Memory B cell (primary cell): ENCODE data around the gene TRIM14.
A peak's percentile ranks its signal among the peaks of the same experiment; 100 is the strongest.
"Not testable (repeated sequence)": the region's sequence is repeated elsewhere in the genome, so short reads cannot be mapped to it uniquely, and the experiment has no call there.

ENCODE experiments used
- ATAC-seq: fragments of 150-1000 bp; cut with Tn5 transposase; 2 replicates; pipeline ENCODE4 v1.10.0; 2021; ENCODE audit warnings: low read depth, mild to moderate bottlenecking, moderate library complexity
- DNase-seq, 2 donors: peaks; one replicate each; pipeline ENCODE4 v3.0.0; 2022; ENCODE audit warnings: low spot score in 2 of 2
- H3K27ac Mint-ChIP-seq: one replicate; pipeline ENCODE4 v1.8.0; 2022; ENCODE audit warnings: mild to moderate bottlenecking, moderate library complexity, mixed read lengths
- H3K27me3 Mint-ChIP-seq: one replicate; pipeline ENCODE4 v1.8.0; 2022; ENCODE audit warnings: mixed read lengths
- H3K36me3 Mint-ChIP-seq: one replicate; pipeline ENCODE4 v1.8.0; 2022; ENCODE audit warnings: mild to moderate bottlenecking, mixed read lengths
- H3K4me1 Mint-ChIP-seq: one replicate; pipeline ENCODE4 v1.8.0; 2022; ENCODE audit warnings: mixed read lengths
- H3K4me3 Mint-ChIP-seq: one replicate; pipeline ENCODE4 v1.8.0; 2022; ENCODE audit warnings: mild to moderate bottlenecking, moderate library complexity, mixed read lengths
- H3K9me3 Mint-ChIP-seq: one replicate; pipeline ENCODE4 v1.8.0; 2022; ENCODE audit warnings: mixed read lengths

The TRIM14 gene

DNA sequence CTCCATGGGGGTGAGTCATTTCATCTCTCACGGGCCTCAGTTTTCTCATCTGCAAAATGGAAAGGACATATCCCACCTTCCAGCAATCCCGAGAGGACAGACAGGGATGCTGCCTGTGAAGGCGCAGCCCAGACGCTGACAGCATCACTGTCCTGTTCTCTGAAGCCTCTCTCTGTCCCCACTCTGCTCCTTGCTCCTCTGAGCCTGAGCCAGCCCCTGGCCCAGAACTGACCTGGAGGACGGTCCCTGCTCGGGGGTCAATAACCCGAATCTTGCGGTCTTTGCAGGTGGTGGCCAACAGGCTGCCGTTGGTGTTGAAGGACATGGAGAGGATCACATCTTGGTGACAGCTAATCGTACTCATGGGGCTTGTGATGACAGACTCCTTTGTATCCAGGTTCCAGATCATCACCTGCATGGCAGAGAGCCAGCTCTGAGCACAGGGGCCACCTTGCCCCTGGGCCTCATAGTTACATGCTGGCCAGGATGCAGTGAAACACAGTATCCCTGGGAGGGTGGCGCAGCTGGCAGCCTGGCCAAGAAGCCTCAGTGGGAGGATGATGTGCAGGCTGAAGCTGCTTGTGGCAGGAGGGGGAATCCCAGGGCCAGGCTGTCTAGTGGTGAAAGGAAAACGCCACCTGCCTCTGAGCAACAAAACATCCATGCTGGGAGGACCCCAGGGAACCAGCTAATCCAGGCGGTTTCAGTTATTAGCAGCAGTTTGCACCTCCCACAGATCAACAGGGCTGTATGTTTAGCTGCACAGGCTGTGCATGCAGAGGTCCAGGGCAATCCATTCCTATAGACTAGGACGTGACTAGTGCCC is 14.0 kb upstream of the TRIM14 start:
- peaks cover 2% of the 10 kb centered on the region for H3K36me3 Mint-ChIP-seq
- peaks cover 19% of the 10 kb centered on the region for H3K4me1 Mint-ChIP-seq
- ATAC-seq (no peak), DNase-seq (no peak)
- no peaks in the 10 kb centered on the region for H3K27me3 Mint-ChIP-seq
- no peak overlapping the region for H3K4me3 Mint-ChIP-seq
- H3K9me3 Mint-ChIP-seq: no peaks in the 10 kb centered on the region
- H3K27ac Mint-ChIP-seq: no peak overlapping the region

- H3K9me3 Mint-ChIP-seq: no peaks in the 10 kb centered on the region
- no peaks in the 10 kb centered on the region for H3K27me3 Mint-ChIP-seq
- H3K36me3 Mint-ChIP-seq: peaks cover 2% of the 10 kb centered on the region
- H3K4me1 Mint-ChIP-seq: peaks cover 19% of the 10 kb centered on the region
- peak overlapping the region; percentile 56 for H3K27ac Mint-ChIP-seq
- no peak for DNase-seq
- no peak overlapping the region for H3K4me3 Mint-ChIP-seq
- no peak for ATAC-seq
These were observed 13.1 kb upstream of the TRIM14 start for GRCh38 chr9:98132158-98132557.

GRCh38 chr9:98130576-98131228 is 11.7 kb upstream of the TRIM14 start:
- Mint-ChIP-seq H3K27ac (peak overlapping the region; percentile 75), H3K27me3 (no peaks in the 10 kb centered on the region), H3K36me3 (peaks cover 2% of the 10 kb centered on the region)

GRCh38 chr9:98130060-98130459 is 11.0 kb upstream of the TRIM14 start:
- peaks cover 19% of the 10 kb centered on the region for H3K4me1 Mint-ChIP-seq
- H3K9me3 Mint-ChIP-seq, H3K4me3 Mint-ChIP-seq, H3K27me3 Mint-ChIP-seq, ATAC-seq, H3K36me3 Mint-ChIP-seq, DNase-seq: not testable (repeated sequence)
- peak overlapping the region; percentile 75 for H3K27ac Mint-ChIP-seq

More at GRCh38 chr9:98130576-98131228, 11.7 kb upstream of the TRIM14 start:
- Mint-ChIP-seq H3K4me1 (peaks cover 19% of the 10 kb centered on the region), H3K4me3 (no peak overlapping the region), H3K9me3 (no peaks in the 10 kb centered on the region)
- DNase-seq (no peak), ATAC-seq (no peak)

- DNase-seq: peak; percentile 49 to 51
- no peaks in the 10 kb centered on the region for H3K9me3 Mint-ChIP-seq
- peaks cover 2% of the 10 kb centered on the region for H3K36me3 Mint-ChIP-seq
- H3K27ac Mint-ChIP-seq: peak overlapping the region; percentile 75
- H3K4me3 Mint-ChIP-seq: peak overlapping the region; percentile 21
- ATAC-seq: peak; percentile 97
- no peaks in the 10 kb centered on the region for H3K27me3 Mint-ChIP-seq
- peaks cover 19% of the 10 kb centered on the region for H3K4me1 Mint-ChIP-seq
These were observed 10.4 kb upstream of the TRIM14 start for GRCh38 chr9:98129451-98129881.

DNA sequence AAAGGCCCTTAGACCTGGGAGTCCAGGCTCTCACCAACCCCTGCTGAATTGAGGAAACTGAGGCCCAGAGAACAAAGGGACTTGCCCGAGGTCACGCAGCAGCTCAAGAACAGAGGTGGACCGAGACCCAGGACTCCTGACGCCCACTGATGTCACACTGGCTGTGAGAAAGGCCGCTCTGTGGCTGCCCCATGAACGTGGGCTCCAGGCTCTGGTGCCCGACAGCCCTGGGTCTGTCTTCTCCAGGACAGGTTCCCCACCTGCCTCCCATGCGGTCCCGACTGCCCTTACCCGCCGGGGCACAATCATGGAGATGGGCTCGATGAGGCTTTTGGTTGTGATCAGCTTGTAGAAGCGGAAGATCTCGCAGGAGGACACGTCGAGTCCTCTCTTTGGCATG is 9.3 kb upstream of the TRIM14 start:
- no peak overlapping the region for H3K4me3 Mint-ChIP-seq

DNA sequence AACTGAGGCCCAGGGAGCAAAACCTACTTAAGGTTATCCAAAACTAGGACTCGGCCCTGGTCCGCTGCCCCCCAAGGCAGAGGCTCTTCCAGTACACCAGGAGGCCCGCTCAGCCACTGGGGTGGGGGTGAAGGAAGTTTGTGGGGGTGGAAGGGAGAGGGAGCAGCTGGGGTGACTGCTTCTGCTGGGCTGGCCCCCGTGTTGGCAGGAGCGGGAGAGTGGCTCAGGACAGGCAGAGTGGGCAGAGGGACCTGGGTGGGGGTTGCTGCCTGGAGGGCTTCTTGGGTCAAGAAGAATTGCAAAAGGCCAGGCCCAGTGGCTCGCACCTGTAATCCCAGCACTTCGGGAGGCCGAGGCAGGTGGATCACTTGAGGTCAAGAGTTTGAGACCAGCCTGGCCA is 8.2 kb upstream of the TRIM14 start:
- Mint-ChIP-seq H3K36me3 (no peaks in the 10 kb centered on the region), H3K4me3 (no peak overlapping the region), H3K9me3 (no peaks in the 10 kb centered on the region), H3K27me3 (no peaks in the 10 kb centered on the region), H3K27ac (no peak overlapping the region), H3K4me1 (peaks cover 12% of the 10 kb centered on the region)
- ATAC-seq (no peak), DNase-seq (no peak)

More for the DNA sequence above, 9.3 kb upstream of the TRIM14 start:
- no peak for DNase-seq
- Mint-ChIP-seq H3K36me3 (no peaks in the 10 kb centered on the region), H3K4me1 (peaks cover 17% of the 10 kb centered on the region), H3K9me3 (no peaks in the 10 kb centered on the region), H3K27ac (no peak overlapping the region), H3K27me3 (no peaks in the 10 kb centered on the region)
- no peak for ATAC-seq

DNA sequence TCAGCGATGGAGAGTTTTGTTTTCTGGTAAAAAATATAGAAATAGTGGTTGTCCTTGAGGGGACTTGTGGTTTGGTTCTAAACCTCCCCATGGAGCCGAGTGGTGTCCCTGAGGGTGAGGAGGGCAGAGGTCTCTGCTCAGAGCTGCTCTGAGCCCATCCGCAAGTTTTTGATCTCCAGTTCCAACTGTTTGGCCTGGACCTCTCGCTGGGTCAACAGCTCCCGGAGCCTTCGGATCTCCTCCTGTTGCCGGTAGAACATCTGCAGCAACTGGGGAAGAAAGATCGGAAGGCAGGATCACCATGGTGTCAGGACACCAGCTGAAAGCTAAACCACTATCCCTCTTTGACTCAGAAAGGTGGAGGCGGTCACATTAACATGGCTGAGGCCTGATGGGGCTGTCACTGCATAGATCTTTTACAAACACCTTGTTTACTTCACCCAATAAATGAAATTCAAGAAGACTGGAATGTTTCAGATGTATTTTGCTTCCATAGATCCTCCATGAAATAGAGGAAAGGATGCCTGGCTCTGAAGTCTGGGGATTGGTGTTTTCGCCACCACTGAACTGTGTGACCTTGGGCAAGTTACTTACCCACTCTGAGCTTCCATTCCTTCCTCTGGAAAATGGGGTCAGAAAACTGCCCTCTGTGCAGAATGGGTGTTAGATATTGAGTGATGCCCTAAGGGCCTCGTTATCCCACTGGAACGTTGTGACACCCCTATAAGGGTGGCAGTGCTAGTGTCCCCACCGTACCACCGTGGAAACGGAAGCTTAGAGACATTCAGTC is 5.8 kb upstream of the TRIM14 start:
- peaks cover 22% of the 10 kb centered on the region for H3K4me1 Mint-ChIP-seq

DNA sequence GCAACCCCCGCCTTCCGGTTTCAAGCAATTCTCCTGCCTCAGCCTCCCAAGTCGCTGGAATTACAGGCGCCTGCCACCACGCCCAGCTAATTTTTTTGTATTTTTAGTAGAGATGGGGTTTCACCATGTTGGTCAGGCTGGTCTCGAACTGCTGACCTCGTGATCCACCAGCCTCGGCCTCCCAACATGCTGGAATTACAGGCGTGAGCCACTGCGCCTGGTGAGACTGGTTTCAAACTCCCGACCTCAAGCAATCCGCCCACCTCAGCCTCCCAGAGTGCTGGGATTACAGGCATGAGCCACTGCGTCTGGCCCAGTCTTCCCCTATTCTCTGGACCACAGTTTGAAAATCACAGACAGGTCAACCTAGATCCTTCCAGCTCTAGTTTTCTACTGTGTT is 5.1 kb upstream of the TRIM14 start:
- H3K27ac Mint-ChIP-seq, ATAC-seq: not testable (repeated sequence)

More for the DNA sequence above, 5.8 kb upstream of the TRIM14 start:
- Mint-ChIP-seq H3K36me3 (no peaks in the 10 kb centered on the region), H3K9me3 (no peaks in the 10 kb centered on the region), H3K4me3 (no peak overlapping the region), H3K27ac (no peak overlapping the region), H3K27me3 (no peaks in the 10 kb centered on the region)
- ATAC-seq (no peak), DNase-seq (no peak)

DNA sequence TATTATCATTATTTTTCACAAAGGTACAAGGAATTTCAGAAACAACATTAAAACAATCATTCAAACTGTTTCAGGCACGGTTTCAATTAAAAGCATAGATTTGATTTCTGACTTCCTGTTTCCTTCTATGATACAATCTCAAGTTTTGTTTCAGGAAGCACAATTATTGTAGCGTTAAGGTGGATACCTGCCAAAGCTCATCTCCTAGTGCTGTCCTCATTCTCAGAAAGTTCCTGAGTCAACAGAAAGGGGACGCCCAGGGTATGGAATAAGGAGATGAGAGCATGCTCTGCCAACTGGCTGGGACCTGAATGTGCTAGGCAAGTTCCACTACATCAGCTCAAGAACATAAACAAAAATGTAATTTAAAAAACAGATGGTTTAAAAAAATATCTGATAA is 2.0 kb upstream of the TRIM14 start:
- Mint-ChIP-seq H3K4me3 (no peak overlapping the region), H3K9me3 (no peaks in the 10 kb centered on the region), H3K27ac (no peak overlapping the region)

More for the DNA sequence above, 5.1 kb upstream of the TRIM14 start:
- H3K36me3 Mint-ChIP-seq, H3K27me3 Mint-ChIP-seq, H3K9me3 Mint-ChIP-seq, DNase-seq, H3K4me3 Mint-ChIP-seq: not testable (repeated sequence)
- peaks cover 21% of the 10 kb centered on the region for H3K4me1 Mint-ChIP-seq

DNA sequence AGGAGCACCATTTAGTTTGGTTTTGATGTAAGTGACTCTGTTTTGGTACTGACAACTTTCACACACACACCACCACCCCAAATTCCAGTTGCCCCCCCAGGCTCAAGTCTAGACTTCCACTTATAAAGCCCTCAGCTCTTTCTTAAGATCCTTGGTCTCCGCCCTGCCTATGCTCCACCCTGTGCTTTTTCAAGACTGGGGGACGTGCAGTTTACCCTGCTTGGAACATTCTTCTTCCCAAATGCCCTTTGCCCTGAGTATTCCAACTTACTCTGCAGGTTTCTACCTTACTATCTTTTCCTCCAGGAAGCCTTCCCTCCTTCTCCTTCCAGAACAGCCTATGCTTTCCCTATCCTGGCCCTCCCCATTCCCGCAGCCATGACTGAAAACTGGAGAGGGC is 1.5 kb upstream of the TRIM14 start:
- peaks cover 31% of the 10 kb centered on the region for H3K4me1 Mint-ChIP-seq
- no peaks in the 10 kb centered on the region for H3K36me3 Mint-ChIP-seq
- no peaks in the 10 kb centered on the region for H3K9me3 Mint-ChIP-seq
- peak overlapping the region; percentile 89 for H3K4me3 Mint-ChIP-seq
- no peaks in the 10 kb centered on the region for H3K27me3 Mint-ChIP-seq
- no peak for ATAC-seq
- DNase-seq: no peak
- H3K27ac Mint-ChIP-seq: no peak overlapping the region

More for the DNA sequence above, 2.0 kb upstream of the TRIM14 start:
- ATAC-seq (no peak), DNase-seq (no peak)
- H3K36me3 Mint-ChIP-seq: no peaks in the 10 kb centered on the region
- no peaks in the 10 kb centered on the region for H3K27me3 Mint-ChIP-seq
- peaks cover 31% of the 10 kb centered on the region for H3K4me1 Mint-ChIP-seq

DNA sequence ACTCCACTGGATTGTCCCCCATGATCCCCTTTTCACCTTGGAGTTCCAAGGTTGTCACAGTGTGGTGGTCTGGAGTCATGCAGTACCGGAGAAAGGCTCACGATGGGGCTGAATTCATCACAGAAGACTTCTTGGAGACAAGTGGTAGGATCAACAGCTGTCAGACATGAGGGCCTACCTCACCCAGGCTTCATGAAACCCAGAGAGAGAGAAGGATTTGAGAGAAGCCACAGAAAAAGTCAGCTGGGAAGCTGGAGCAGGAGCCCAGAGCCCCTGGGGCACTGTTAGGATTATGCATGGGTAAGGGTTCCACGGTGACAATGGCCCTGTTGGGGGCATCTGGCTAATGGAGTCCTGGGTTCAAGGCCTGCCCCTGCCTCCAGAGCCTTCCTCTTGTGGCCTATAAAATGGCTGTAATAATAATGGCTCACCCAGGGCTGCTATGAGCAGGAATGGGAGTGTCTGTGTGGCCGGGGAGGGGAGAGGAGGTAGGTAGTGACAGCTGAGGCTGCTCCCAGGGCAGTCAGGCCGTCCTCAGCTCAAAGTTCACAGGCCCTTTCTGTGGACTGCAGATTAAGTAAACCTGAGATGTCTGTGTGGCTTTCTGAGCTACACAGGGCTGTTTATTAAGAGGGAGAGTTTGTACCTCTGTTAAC is 910 bp downstream of the TRIM14 start:
- Mint-ChIP-seq H3K9me3 (no peaks in the 10 kb centered on the region), H3K27ac (peak overlapping the region; percentile 95), H3K4me1 (peaks cover 31% of the 10 kb centered on the region), H3K27me3 (no peaks in the 10 kb centered on the region), H3K36me3 (no peaks in the 10 kb centered on the region), H3K4me3 (peak overlapping the region; percentile 89)
- DNase-seq (no peak), ATAC-seq (peak; percentile 78)

GRCh38 chr9:98117097-98117496 is 1.9 kb downstream of the TRIM14 start:
- ATAC-seq, H3K9me3 Mint-ChIP-seq, H3K36me3 Mint-ChIP-seq, H3K4me3 Mint-ChIP-seq, DNase-seq, H3K27me3 Mint-ChIP-seq: not testable (repeated sequence)
- Mint-ChIP-seq H3K27ac (peak overlapping the region; percentile 95), H3K4me1 (peaks cover 32% of the 10 kb centered on the region)
